AG10803 (cell line): Measurements from ENCODE around the gene GNAQ.

Source experiments
- DNase-seq: peaks from one replicate; pipeline ENCODE4 v3.0.0; 2010; ENCODE audit warnings: low read depth
- H3K4me3 ChIP-seq: 2 replicates; pipeline ENCODE4 v1.5.1; 2011; ENCODE audit warnings: mild to moderate bottlenecking, low read length, control low read depth
- TF ChIP-seq, protein P1 (sequence below): conservative IDR thresholded peaks from 2 replicates; pipeline ENCODE4 v1.5.1; 2011; ENCODE audit warnings: mild to moderate bottlenecking, low read length, control low read depth, inconsistent platforms

Gene GNAQ

DNA sequence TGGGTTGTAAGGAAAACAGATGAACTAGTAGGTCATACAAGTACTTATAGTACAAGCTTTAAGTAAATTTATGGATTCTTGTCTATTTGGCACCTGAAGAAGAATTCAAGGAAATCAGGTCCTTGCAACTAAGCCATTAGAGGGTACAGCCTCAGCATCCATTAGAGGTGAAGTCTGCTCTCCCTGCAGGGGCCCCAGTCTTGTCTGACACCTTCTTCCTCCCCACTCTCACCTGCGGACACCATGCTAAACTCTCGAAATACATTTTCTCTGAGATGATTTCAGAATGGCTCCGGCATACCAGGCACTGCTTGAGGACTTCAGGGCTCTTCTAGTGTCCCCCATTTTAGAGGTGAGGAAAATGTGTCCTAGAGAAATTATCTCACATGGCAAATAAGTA, 137.9 kb downstream of the GNAQ start:
- H3K4me3 ChIP-seq = no peak overlapping the region
- TF ChIP-seq, protein P1, sequence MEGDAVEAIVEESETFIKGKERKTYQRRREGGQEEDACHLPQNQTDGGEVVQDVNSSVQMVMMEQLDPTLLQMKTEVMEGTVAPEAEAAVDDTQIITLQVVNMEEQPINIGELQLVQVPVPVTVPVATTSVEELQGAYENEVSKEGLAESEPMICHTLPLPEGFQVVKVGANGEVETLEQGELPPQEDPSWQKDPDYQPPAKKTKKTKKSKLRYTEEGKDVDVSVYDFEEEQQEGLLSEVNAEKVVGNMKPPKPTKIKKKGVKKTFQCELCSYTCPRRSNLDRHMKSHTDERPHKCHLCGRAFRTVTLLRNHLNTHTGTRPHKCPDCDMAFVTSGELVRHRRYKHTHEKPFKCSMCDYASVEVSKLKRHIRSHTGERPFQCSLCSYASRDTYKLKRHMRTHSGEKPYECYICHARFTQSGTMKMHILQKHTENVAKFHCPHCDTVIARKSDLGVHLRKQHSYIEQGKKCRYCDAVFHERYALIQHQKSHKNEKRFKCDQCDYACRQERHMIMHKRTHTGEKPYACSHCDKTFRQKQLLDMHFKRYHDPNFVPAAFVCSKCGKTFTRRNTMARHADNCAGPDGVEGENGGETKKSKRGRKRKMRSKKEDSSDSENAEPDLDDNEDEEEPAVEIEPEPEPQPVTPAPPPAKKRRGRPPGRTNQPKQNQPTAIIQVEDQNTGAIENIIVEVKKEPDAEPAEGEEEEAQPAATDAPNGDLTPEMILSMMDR = no peak
- no peak for DNase-seq

DNA sequence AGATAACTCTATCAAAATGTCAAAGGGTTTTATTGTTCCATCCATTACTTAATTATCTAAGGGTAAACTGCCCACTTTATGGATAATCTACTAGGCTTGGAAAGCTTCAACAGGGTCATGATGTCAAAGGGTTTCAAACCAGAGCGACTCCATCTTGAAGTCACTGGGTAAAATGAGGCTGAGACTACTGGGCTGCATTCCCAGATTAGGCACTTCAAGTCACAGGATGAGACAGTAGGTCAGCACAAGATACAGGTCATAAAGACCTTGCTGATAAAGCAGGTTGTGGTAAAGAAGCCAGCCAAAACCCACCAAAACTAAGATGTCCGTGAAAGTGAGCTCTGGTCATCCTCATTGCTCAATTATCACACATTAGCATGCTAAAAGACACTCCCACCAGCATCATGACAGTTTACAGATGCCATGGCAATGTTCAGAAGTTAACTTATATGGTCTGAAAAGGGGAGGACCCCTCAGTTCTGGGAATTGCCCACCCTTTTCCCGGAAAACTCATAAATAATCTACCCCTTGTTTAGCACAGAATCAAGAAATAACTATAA, 138.6 kb downstream of the GNAQ start:
- DNase-seq = no peak
- no peak overlapping the region for H3K4me3 ChIP-seq
- TF ChIP-seq, protein P1 = no peak

DNA sequence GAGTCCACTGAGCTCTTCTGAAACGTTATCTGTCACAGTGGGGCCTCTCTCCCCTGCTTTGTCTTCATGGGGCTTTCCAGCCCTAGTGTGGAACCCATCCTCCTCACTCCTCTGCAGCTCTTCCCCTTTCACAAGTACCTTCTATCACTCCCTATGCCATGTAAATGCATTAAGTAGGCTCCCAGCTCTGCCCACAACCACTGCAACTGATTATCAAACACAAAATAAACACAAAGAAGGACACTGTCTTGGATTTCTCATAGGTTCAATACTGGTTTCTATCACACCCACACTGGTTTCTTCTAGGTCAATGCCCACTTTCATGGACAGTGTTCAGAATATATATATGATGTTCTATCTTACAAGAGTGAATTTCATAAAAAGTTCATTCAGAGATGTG, 139.4 kb downstream of the GNAQ start:
- no peak for DNase-seq
- TF ChIP-seq, protein P1 = no peak

DNA sequence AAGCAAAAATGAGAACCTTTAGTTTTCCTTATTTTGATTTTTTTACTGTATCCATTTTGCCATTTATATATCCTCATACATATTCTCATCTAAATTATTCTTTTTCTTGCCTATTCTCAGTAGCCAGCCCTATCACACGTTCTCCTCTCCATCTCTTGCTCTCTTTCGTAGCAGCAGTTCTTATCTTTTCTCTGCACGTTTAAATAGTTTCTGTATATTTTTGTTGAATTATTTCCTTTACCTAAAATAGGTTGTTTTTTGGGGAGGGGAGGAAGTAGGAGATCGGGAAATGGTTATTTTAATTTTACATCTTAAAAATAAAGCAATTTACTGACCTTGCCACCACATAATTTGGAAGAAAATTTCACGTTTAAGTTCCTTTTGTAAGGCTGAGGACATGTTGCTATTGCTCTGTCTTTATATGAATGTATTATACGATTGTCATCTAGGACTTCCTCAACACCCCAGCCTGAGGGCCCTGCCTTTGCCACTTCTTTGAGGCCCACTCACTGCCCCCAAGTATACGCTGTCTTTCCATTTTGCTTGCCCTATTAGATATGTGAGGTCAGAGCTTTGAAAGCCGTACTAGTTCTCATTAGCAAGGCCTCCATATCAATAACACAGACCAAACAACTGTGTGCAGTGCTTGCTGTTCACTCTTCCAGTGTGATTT, 140.3 kb downstream of the GNAQ start:
- H3K4me3 ChIP-seq = no peak overlapping the region
- no peak for DNase-seq
- TF ChIP-seq, protein P1 = no peak

More for the DNA sequence above, 139.4 kb downstream of the GNAQ start:
- H3K4me3 ChIP-seq = no peak overlapping the region

DNA sequence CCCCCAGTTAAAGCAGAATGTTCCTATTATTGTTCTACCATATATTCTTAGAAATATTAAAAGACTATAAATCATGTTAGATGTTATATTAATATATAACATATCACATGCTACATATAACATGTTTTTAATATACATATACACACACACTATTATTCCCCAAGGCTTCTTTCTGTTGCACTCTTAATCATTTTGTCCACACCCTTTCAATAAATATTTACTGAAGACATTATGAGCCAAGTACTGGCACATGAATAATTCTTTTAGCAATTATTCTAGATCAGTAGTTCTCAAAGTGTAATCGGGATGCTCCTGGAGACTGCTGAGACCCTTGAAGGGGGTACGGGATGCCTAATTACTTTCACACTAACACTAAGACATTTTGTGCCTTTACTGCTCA, 143.9 kb downstream of the GNAQ start:
- TF ChIP-seq, protein P1 = no peak
- H3K4me3 ChIP-seq = no peak overlapping the region

DNA sequence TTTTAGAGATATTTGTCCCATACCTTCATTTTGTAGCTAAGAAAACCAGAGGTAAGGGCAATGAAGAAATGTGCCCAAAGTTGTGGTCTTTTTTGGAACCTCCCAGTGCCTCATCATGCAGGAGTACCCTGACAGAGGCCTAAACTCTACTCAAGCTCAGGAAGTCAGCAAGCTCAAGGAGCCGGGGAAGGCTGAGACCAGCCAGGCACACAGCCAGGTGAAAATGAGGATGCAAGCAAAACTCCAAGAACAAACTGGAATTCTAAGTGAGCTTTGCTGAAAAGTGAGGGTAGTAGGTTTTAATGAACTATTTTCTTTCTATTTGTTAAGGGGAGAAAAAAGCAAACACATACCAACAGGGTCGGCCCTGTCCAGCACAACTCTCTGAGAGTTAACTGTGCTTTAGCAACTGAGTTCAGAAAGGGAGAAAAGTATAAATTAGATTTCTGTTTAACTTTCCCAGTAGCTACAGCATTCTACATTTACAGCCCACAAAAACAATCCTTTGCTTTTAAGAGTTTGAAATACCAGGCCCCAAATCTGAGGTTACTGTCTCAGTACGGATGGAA, 146.4 kb downstream of the GNAQ start:
- TF ChIP-seq, protein P1 = no peak
- no peak for DNase-seq
- no peak overlapping the region for H3K4me3 ChIP-seq

More for the DNA sequence above, 143.9 kb downstream of the GNAQ start:
- no peak for DNase-seq
